IMR-90 (cell line): ENCODE results near the gene SUGCT. TPM values are rescaled to one million over a fixed set of nuclear protein-coding genes. Genes with fewer than 3 reads are reported as not detected.

Source experiments
- ATAC-seq: fragments of 200-7000 bp; cut with Tn5 transposase; 2 replicates; pipeline ENCODE4 v1.9.1; 2020; ENCODE audit warnings: low read depth, mild to moderate bottlenecking, moderate library complexity
- BruUV-seq: library from RNA; stranded (reverse); fragments of 400-500 nt; replicated peaks from 2 replicates; lab custom pipeline; 2021; lab: Mats Ljungman, UMichigan
- CTCF ChIA-PET: fragments of 300-600 bp; formaldehyde crosslinking; extraction: SDS; loops from one replicate; lab custom pipeline; 2021; ENCODE audit warnings: antibody characterized with exemption; lab: Yijun Ruan, JAX
- POLR2A ChIA-PET: fragments of 300-600 bp; sonication (Branson Sonifier 250); formaldehyde crosslinking; loops from one replicate; lab custom pipeline; 2022; ENCODE audit warnings: antibody characterized with exemption; ENCODE audit not compliant: unreplicated experiment; lab: Charles Lee
- DNase-seq: peaks from one replicate; pipeline ENCODE4 v3.0.0; 2013
- H2AFZ ChIP-seq: replicated peaks from 2 replicates; pipeline ENCODE3; 2013; ENCODE audit warnings: low read length, mild to moderate bottlenecking; ENCODE audit not compliant: poor library complexity
- H2AK5ac ChIP-seq: 2 replicates; pipeline ENCODE4 v1.6.1; 2013; ENCODE audit warnings: low read depth, low read length, inconsistent platforms
- H2AK9ac ChIP-seq: replicated peaks from 2 replicates; pipeline ENCODE3; 2013; ENCODE audit warnings: mild to moderate bottlenecking, low read depth, low read length, moderate library complexity; ENCODE audit not compliant: poor library complexity
- H2BK120ac ChIP-seq: 2 replicates; pipeline ENCODE4 v1.6.1; 2013; ENCODE audit warnings: low read depth, low read length, inconsistent platforms
- H2BK15ac ChIP-seq: 3 replicates; pipeline ENCODE4 v1.6.1; 2013; ENCODE audit warnings: low read depth, low read length, inconsistent platforms
- H2BK20ac ChIP-seq: 2 replicates; pipeline ENCODE4 v1.6.1; 2013; ENCODE audit warnings: low read depth, mild to moderate bottlenecking, inconsistent platforms, low read length, moderate library complexity
- H2BK5ac ChIP-seq: 2 replicates; pipeline ENCODE4 v1.6.1; 2013; ENCODE audit warnings: mild to moderate bottlenecking, low read depth, low read length, inconsistent platforms; ENCODE audit not compliant: poor library complexity, severe bottlenecking
- H3K14ac ChIP-seq: replicated peaks from 2 replicates; pipeline ENCODE4 v1.6.1; 2013; ENCODE audit warnings: low read depth, low read length, inconsistent platforms
- H3K18ac ChIP-seq: 2 replicates; pipeline ENCODE4 v1.6.1; 2013; ENCODE audit warnings: low read depth, low read length, control low read depth
- H3K23ac ChIP-seq: 2 replicates; pipeline ENCODE4 v1.6.1; 2013; ENCODE audit warnings: low read depth, low read length, inconsistent platforms
- H3K27ac ChIP-seq: 2 replicates; pipeline ENCODE4 v1.5.1; 2013; ENCODE audit warnings: mild to moderate bottlenecking, control low read depth, low read length; ENCODE audit not compliant: insufficient read depth
- H3K27me3 ChIP-seq: 2 replicates; pipeline ENCODE4 v1.6.1; 2013; ENCODE audit warnings: low read length; ENCODE audit not compliant: control insufficient read depth, insufficient read depth
- H3K36me3 ChIP-seq: 2 replicates; pipeline ENCODE4 v1.6.1; 2013; ENCODE audit warnings: low read length, mixed read lengths; ENCODE audit not compliant: control insufficient read depth, insufficient read depth
- H3K4ac ChIP-seq: 2 replicates; pipeline ENCODE4 v1.6.1; 2013; ENCODE audit warnings: low read depth, low read length, inconsistent platforms
- H3K4me1 ChIP-seq: 2 replicates; pipeline ENCODE4 v1.6.1; 2013; ENCODE audit warnings: low read length, mixed read lengths; ENCODE audit not compliant: control insufficient read depth, insufficient read depth
- H3K4me2 ChIP-seq: 2 replicates; pipeline ENCODE4 v1.6.1; 2013; ENCODE audit warnings: low read depth, mild to moderate bottlenecking, control low read depth, low read length, moderate library complexity
- H3K4me3 ChIP-seq: 2 replicates; pipeline ENCODE4 v1.5.1; 2013; ENCODE audit warnings: low read depth, mild to moderate bottlenecking, control low read depth, low read length, moderate library complexity; ENCODE audit not compliant: insufficient read depth
- H3K56ac ChIP-seq: 2 replicates; pipeline ENCODE4 v1.6.1; 2013; ENCODE audit warnings: low read length, inconsistent platforms; ENCODE audit not compliant: insufficient read depth; ENCODE audit errors: extremely low read depth
- H3K79me1 ChIP-seq, 2 experiments: 2 replicates each; pipeline ENCODE4 v1.6.1; 2013; ENCODE audit warnings: low read length in 2 of 2, inconsistent platforms in 1 of 2, low read depth in 1 of 2
- H3K9ac ChIP-seq: 2 replicates; pipeline ENCODE4 v1.6.1; 2013; ENCODE audit warnings: low read depth, low read length, control low read depth
- H3K9me1 ChIP-seq: 2 replicates; pipeline ENCODE4 v1.6.1; 2013; ENCODE audit warnings: low read length, inconsistent platforms; ENCODE audit not compliant: insufficient read depth
- H3K9me3 ChIP-seq: 2 replicates; pipeline ENCODE4 v1.6.1; 2013; ENCODE audit warnings: low read length; ENCODE audit not compliant: control insufficient read depth, insufficient read depth
- H4K20me1 ChIP-seq: 2 replicates; pipeline ENCODE4 v1.6.1; 2013; ENCODE audit warnings: low read length, inconsistent platforms; ENCODE audit not compliant: insufficient read depth
- H4K5ac ChIP-seq: 2 replicates; pipeline ENCODE4 v1.6.1; 2013; ENCODE audit warnings: mild to moderate bottlenecking, low read depth, low read length, control low read depth
- H4K8ac ChIP-seq, 2 experiments: 2 replicates each; pipeline ENCODE4 v1.6.1; 2013; ENCODE audit warnings: low read depth in 2 of 2, low read length in 2 of 2, control low read depth in 1 of 2, inconsistent platforms in 1 of 2
- H4K91ac ChIP-seq: 2 replicates; pipeline ENCODE4 v1.6.1; 2013; ENCODE audit warnings: low read depth, low read length, inconsistent platforms; ENCODE audit not compliant: insufficient read depth
- FOS ChIP-seq: fragments of 150-350 bp; IDR thresholded peaks from 2 replicates; pipeline ENCODE4 v1.6.1; 2016; ENCODE audit warnings: low read depth, low read length
- POLR2A ChIP-seq: IDR thresholded peaks from 2 replicates; pipeline ENCODE4 v1.6.1; 2012; ENCODE audit warnings: mild to moderate bottlenecking, low read depth, low read length
- RAD21 ChIP-seq: IDR thresholded peaks from 2 replicates; pipeline ENCODE4 v1.6.1; 2012; ENCODE audit warnings: low read length, improper control_type of control experiment
- WGBS, 2 experiments: methylation state at CpG; one replicate each; pipeline versions ENCODE4 v1.1.5 to v1.1.7; 2013; ENCODE audit warnings: missing lambda C conversion rate in 2 of 2; ENCODE audit not compliant: insufficient read length in 1 of 2; ENCODE audit errors: extremely low coverage in 2 of 2; 5-methylcytosine and 5-hydroxymethylcytosine counted together
- dilution Hi-C: fragments of 300-500 bp; cut with HindIII; formaldehyde crosslinking; loops from one replicate; pipeline ENCODE4 v1.14.3; 2018; ENCODE audit warnings: low sequenced_read_pairs; ENCODE audit not compliant: unreplicated experiment
- in situ Hi-C: fragments of 300-500 bp; cut with MboI; formaldehyde crosslinking; loops from 3 replicates; pipeline ENCODE4 v1.14.3; 2019; ENCODE audit warnings: low sequenced_read_pairs, inconsistent platforms, mixed read lengths
- intact Hi-C: fragments of 100-400 bp; cut with micrococcal nuclease; formaldehyde crosslinking; loops from 2 replicates; pipeline ENCODE4 v1.10.0; 2022
- microRNA-seq, 2 experiments: library from miRNA; stranded (forward) in 1 of 2; unstranded in 1 of 2; fragments of 10-50 nt in 1 of 2; fragments of <30 nt in 1 of 2; gene quantifications in 1 of 2; microRNA quantifications in 1 of 2; one replicate each; pipeline versions ENCODE3 to v1.1.0; 2013 to 2020; ENCODE audit not compliant: insufficient read depth in 1 of 2, insufficient read length in 1 of 2, unreplicated experiment in 1 of 2
- polyA plus RNA-seq, 3 experiments: library from polyadenylated mRNA; depleted of rRNA; stranded (reverse); fragments of >200 nt; gene quantifications; 2 replicates each; pipeline ENCODE4 v1.2.3, GENCODE V29; 2012; ENCODE audit warnings: low replicate concordance in 1 of 3
- small RNA-seq, 5 experiments: library from RNA; depleted of rRNA; stranded (forward); fragments of <200 nt; gene quantifications; one replicate each; pipeline ENCODE3, GENCODE V24; 2012
- total RNA-seq: library from RNA; depleted of rRNA; stranded (reverse); fragments of >200 nt; gene quantifications from 2 replicates; pipeline ENCODE4 v1.2.3, GENCODE V29; 2012; rRNA removed
- TF ChIP-seq, protein P1 (sequence below): conservative IDR thresholded peaks from 2 replicates; pipeline ENCODE4 v1.5.1; 2012; ENCODE audit warnings: mild to moderate bottlenecking, low read depth, low read length, improper control_type of control experiment

The SUGCT gene
- total and polyA plus RNA-seq, 2 of the 4 experiments (the other 2 are of a cell fraction), result 5.9 to 8.3 TPM

DNA sequence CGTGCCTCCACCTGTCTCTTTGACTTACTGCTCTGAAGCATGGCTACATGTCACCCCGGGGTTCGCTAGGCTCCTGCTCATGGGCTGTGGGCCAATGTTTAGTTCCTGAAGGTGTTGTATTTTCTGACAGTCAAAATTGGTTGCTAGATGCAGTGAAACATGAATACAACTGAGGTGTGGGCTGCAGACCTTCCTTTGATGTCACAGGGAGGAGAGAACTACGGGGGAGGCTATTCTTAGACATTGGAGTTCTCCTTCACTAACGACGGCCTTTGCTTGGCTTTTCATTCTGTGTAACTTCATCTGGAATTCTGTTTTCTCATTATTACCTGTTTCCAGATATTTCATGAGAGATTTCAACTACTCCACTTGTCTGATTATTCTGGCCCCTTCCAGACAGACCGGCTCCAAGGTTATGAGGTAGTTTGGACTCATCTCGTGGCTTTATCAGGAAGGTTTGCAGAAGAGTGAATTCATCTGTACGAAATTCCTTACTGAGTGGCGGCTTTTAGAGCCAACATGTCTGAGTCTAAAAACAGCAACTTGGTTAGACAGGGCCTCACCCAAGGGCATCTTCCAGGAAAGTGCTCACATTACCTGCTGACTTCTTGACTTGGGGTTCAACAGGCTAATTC, 774.7 kb downstream of the SUGCT start:
- Histone ChIP-seq H2AK9ac (no peak overlapping the region), H3K56ac (no peak overlapping the region), H4K5ac (no peak overlapping the region), H2AFZ (no peak overlapping the region), H3K27me3 (no peaks in the 10 kb centered on the region), H2BK15ac (no peak overlapping the region), H2BK5ac (no peak overlapping the region), H3K27ac (no peak overlapping the region), H3K79me1 (no peaks in the 10 kb centered on the region), H3K4ac (no peak overlapping the region), H2BK120ac (peak overlapping the region; percentile 5; the same call in 1 of the 2 replicates), H3K23ac (no peak overlapping the region), H2AK5ac (no peak overlapping the region), H3K36me3 (no peaks in the 10 kb centered on the region), H3K9ac (no peak overlapping the region), H2BK20ac (no peak overlapping the region), H3K14ac (no peak overlapping the region), H3K18ac (no peak overlapping the region), H3K4me1 (no peaks in the 10 kb centered on the region), H3K9me1 (no peaks in the 10 kb centered on the region), H4K8ac (no peak overlapping the region), H3K9me3 (no peaks in the 10 kb centered on the region), H4K91ac (no peak overlapping the region), H3K4me3 (no peak overlapping the region), H3K4me2 (no peak overlapping the region), H4K20me1 (no peaks in the 10 kb centered on the region)
- dilution Hi-C loops, result no loop called here
- WGBS, 2 experiments, result no CpG with 5 or more reads among the region's 10 CpGs
- no TSS peak for BruUV-seq
- ChIA-PET POLR2A (no interaction called here), CTCF (no interaction called here)
- TF ChIP-seq FOS, result no peak
- TF ChIP-seq, protein P1, sequence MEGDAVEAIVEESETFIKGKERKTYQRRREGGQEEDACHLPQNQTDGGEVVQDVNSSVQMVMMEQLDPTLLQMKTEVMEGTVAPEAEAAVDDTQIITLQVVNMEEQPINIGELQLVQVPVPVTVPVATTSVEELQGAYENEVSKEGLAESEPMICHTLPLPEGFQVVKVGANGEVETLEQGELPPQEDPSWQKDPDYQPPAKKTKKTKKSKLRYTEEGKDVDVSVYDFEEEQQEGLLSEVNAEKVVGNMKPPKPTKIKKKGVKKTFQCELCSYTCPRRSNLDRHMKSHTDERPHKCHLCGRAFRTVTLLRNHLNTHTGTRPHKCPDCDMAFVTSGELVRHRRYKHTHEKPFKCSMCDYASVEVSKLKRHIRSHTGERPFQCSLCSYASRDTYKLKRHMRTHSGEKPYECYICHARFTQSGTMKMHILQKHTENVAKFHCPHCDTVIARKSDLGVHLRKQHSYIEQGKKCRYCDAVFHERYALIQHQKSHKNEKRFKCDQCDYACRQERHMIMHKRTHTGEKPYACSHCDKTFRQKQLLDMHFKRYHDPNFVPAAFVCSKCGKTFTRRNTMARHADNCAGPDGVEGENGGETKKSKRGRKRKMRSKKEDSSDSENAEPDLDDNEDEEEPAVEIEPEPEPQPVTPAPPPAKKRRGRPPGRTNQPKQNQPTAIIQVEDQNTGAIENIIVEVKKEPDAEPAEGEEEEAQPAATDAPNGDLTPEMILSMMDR, result no peak
- no peak for TF ChIP-seq RAD21
- TF ChIP-seq POLR2A, result no peak
- ATAC-seq (no peak), DNase-seq (no peak)
- in situ Hi-C loops, result no loop called here
- intact Hi-C loops, result no loop called here

Small RNA genes lying within 50 kb of the gene (microRNA-seq; reads per million reads assigned to microRNA genes)
- gene AC006023.1 (ENCODE audit: insufficient read depth, insufficient read length), result not detected
- gene AC006023.2 (ENCODE audit: insufficient read depth, insufficient read length), result not detected

Small RNA genes lying within 50 kb of the gene (small RNA-seq; reads per million reads assigned to genes)
- 0 reads per million in 5 experiments for gene AC006023.1
- gene AC006023.2, result 0 reads per million in 5 experiments

Other genes starting within 250 kb of the SUGCT start
- 50.4 and 55.0 TPM in 2 replicates for gene CDK13, start 184.7 kb upstream of the SUGCT start, total RNA-seq
- 18.7 and 20.1 TPM in 2 replicates for gene CDK13, start 184.7 kb upstream of the SUGCT start, polyA plus RNA-seq (2012; rRNA removed)
- 12.7 and 13.9 TPM in 2 replicates for gene MPLKIP, start 383 bp upstream of the SUGCT start, total RNA-seq
- 28.9 and 35.9 TPM in 2 replicates for gene MPLKIP, start 383 bp upstream of the SUGCT start, polyA plus RNA-seq (2012; rRNA removed)